Calu3 (cell line): ENCODE measurements around the gene ZNF536. TPM values are rescaled to one million over a fixed set of nuclear protein-coding genes. Genes with fewer than 3 reads are reported as not detected.

ENCODE experiments used
- BruUV-seq: library from RNA; stranded (reverse); fragments of 400-500 nt; replicated peaks from 2 replicates; lab custom pipeline; 2021; lab: Mats Ljungman, UMichigan
- CTCF ChIA-PET: fragments of 300-600 bp; sonication (Branson Sonifier 250); formaldehyde crosslinking; loops from one replicate; lab custom pipeline; 2022; ENCODE audit warnings: antibody characterized with exemption; lab: Charles Lee
- DNase-seq: peaks from one replicate; pipeline ENCODE4 v3.0.0; 2022
- H3K27ac Mint-ChIP-seq: one replicate; pipeline ENCODE4 v1.8.0; 2022; ENCODE audit warnings: mixed read lengths; ENCODE audit not compliant: unreplicated experiment
- H3K27me3 Mint-ChIP-seq: one replicate; pipeline ENCODE4 v1.8.0; 2022; ENCODE audit warnings: mixed read lengths; ENCODE audit not compliant: unreplicated experiment
- H3K36me3 Mint-ChIP-seq: one replicate; pipeline ENCODE4 v1.8.0; 2022; ENCODE audit warnings: mild to moderate bottlenecking, moderate library complexity, mixed read lengths; ENCODE audit not compliant: insufficient read depth, unreplicated experiment
- H3K4me1 Mint-ChIP-seq: one replicate; pipeline ENCODE4 v1.8.0; 2022; ENCODE audit warnings: mild to moderate bottlenecking, low read depth, mixed read lengths; ENCODE audit not compliant: unreplicated experiment
- H3K4me3 Mint-ChIP-seq: one replicate; pipeline ENCODE4 v1.8.0; 2022; ENCODE audit warnings: mild to moderate bottlenecking, low read depth, moderate library complexity, mixed read lengths; ENCODE audit not compliant: unreplicated experiment
- H3K9me3 Mint-ChIP-seq: one replicate; pipeline ENCODE4 v1.8.0; 2022; ENCODE audit warnings: low read depth, mixed read lengths; ENCODE audit not compliant: unreplicated experiment
- intact Hi-C: fragments of 100-400 bp; cut with micrococcal nuclease; formaldehyde crosslinking; loops from one replicate; pipeline ENCODE4 v1.10.0; 2022; ENCODE audit not compliant: unreplicated experiment
- total RNA-seq: library from RNA; stranded (reverse); gene quantifications from 2 replicates; pipeline ENCODE4 v1.2.3, GENCODE V29; 2022
- TF ChIP-seq, protein P1 (sequence below): fragments of 200-600 bp; IDR thresholded peaks from one replicate; pipeline ENCODE4 v1.8.0; 2022; ENCODE audit warnings: antibody characterized with exemption; ENCODE audit not compliant: unreplicated experiment

ZNF536 gene
- total RNA-seq, 1 experiment from 2014 or later: not detected

DNA sequence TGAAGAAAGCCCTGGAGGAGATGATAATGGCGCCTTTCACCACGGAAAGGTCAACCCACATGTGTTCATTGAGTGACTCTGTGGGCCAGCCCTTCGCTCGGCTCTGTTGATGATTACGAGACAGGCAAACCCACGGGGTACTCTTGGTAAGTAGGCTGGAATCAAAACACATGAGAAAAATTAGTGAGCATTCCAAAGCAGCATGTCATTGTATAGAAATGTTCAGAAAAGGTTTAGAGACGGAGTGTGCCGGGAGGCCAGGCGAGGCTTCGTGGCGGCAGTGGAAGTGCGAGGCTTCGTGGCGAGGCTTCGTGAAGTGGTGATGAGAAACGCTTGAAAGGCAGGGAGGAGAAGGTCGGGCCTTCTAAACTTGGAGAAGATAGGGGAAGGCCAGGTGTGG, 144.3 kb downstream of the ZNF536 start:
- H3K27ac Mint-ChIP-seq: no peak overlapping the region
- CTCF ChIA-PET: no interaction called here

DNA sequence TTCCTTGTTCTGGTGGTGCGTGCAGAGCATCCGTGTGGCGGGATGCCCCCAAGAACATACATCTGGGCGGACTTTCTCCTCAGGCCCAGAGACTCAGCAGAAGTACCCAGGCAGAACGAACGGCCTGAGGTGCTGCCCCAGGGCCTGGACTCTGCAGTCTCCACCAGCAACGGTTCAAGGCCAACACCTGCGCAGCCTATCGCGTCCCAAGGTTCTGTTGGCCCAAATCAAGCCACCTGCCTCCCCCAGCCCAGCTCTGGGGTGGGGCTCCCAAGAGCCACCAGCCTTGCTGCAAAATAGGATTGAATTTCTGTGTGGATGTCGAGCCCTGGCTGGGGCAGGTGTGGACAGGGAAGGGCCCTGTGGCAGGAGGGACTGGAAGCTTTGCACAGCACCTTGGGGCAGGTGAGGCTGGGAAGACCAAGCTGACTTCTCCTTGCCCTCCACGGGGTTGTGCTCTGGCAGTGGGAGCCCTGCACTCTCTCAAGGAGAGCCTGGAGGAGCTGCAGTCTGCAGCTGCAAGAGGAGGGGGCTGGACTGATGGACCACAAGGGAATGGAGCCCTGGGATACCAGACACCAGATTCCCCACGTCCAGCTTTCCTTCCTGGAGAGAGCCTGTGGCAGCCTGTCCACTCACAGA, 146.9 kb downstream of the ZNF536 start:
- peaks cover 11% of the 10 kb centered on the region for H3K9me3 Mint-ChIP-seq
- H3K36me3 Mint-ChIP-seq: no peaks in the 10 kb centered on the region
- H3K4me1 Mint-ChIP-seq: no peaks in the 10 kb centered on the region
- no peak overlapping the region for H3K27ac Mint-ChIP-seq
- no peak for DNase-seq
- no peaks in the 10 kb centered on the region for H3K27me3 Mint-ChIP-seq
- BruUV-seq: no TSS peak
- TF ChIP-seq, protein P1, sequence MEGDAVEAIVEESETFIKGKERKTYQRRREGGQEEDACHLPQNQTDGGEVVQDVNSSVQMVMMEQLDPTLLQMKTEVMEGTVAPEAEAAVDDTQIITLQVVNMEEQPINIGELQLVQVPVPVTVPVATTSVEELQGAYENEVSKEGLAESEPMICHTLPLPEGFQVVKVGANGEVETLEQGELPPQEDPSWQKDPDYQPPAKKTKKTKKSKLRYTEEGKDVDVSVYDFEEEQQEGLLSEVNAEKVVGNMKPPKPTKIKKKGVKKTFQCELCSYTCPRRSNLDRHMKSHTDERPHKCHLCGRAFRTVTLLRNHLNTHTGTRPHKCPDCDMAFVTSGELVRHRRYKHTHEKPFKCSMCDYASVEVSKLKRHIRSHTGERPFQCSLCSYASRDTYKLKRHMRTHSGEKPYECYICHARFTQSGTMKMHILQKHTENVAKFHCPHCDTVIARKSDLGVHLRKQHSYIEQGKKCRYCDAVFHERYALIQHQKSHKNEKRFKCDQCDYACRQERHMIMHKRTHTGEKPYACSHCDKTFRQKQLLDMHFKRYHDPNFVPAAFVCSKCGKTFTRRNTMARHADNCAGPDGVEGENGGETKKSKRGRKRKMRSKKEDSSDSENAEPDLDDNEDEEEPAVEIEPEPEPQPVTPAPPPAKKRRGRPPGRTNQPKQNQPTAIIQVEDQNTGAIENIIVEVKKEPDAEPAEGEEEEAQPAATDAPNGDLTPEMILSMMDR: no peak
- no peak overlapping the region for H3K4me3 Mint-ChIP-seq
- CTCF ChIA-PET: no interaction called here
- intact Hi-C loops: no loop called here

More for the DNA sequence above, 144.3 kb downstream of the ZNF536 start:
- intact Hi-C loops: no loop called here
- H3K27me3 Mint-ChIP-seq: no peaks in the 10 kb centered on the region
- no peak overlapping the region for H3K4me3 Mint-ChIP-seq
- TF ChIP-seq, protein P1: no peak
- peaks cover 11% of the 10 kb centered on the region for H3K9me3 Mint-ChIP-seq
- no peaks in the 10 kb centered on the region for H3K36me3 Mint-ChIP-seq
- DNase-seq: no peak
- H3K4me1 Mint-ChIP-seq: no peaks in the 10 kb centered on the region
- no TSS peak for BruUV-seq

DNA sequence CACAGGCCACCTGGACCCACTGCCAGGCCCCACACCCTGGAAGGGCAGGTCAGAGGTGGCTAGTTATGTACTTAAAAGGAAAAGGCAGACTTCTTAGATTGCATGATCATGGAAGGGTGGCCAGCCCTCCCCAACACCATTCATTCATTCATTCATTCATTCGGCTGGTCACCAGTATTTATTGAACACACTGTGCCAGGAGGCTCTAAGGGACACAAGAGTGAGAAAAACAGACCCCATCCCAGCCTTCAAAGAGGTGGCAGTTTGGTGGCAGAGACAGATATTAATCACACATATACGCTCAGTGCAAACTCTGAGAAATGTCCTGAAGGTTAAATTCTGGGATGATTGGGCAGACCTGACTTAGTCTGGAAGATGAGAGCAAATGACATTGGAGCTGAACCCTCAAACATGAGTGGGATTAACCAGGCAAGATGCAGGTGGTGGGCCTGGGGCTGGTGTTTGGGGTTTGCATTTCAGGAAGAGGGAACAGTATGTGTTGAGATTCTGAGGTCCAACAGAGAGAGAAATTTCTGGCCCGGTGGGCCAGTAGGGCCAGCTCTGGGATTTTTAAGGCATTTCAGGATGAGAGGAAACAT, 147.5 kb downstream of the ZNF536 start:
- Mint-ChIP-seq H3K27me3 (no peaks in the 10 kb centered on the region), H3K4me1 (no peaks in the 10 kb centered on the region), H3K27ac (no peak overlapping the region), H3K9me3 (peaks cover 8% of the 10 kb centered on the region), H3K36me3 (no peaks in the 10 kb centered on the region), H3K4me3 (no peak overlapping the region)
- DNase-seq: no peak
- intact Hi-C loops: no loop called here
- TF ChIP-seq, protein P1: no peak
- BruUV-seq: no TSS peak
- CTCF ChIA-PET: no interaction called here

DNA sequence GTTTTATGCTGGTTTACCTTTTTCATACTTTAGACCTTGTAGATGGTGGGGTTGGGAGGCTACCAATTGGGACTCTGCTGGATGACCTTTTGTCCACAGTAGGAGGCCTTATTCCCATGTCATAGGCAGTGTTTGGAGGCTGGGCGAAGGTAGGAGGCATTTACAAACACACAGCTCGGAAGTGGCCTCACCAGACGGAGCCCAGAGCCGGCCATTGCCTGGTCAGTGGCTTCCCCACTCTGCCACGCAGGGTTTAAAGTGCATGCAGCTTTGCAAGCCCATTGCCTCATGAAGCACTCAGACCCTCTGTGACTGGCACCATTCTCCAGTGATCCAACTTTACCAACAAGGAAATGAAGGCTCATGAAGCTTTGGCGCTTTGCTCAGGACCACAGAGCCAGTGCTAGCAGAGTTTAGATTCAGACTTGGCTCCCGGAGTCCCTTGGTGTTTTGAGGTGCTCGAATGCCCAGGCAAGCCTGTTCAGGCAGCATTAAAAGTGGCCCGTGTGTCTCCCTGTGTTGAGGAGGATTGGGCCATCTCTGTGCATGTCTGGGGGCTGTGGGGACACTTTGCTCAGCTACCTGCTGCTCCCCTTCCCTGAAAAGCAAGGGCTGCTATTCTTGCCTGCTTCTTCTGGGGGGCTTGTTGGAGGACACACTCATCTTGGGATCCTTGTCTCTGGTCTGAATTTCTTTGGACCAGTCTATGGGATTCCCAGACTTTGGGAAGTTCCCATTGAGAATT, 148.7 kb downstream of the ZNF536 start:
- H3K36me3 Mint-ChIP-seq: no peaks in the 10 kb centered on the region
- peaks cover 15% of the 10 kb centered on the region for H3K9me3 Mint-ChIP-seq
- no peaks in the 10 kb centered on the region for H3K4me1 Mint-ChIP-seq
- DNase-seq: no peak
- no peaks in the 10 kb centered on the region for H3K27me3 Mint-ChIP-seq
- no peak overlapping the region for H3K27ac Mint-ChIP-seq
- no TSS peak for BruUV-seq
- H3K4me3 Mint-ChIP-seq: no peak overlapping the region
- TF ChIP-seq, protein P1: no peak
- CTCF ChIA-PET: no interaction called here
- intact Hi-C loops: no loop called here
